Stimulated activated CD4-positive, alpha-beta T cell treated with anti-CD3 and anti-CD28 coated beads, TNF-alpha, amount 100 ng/mL, for 24 hours (primary cell): ENCODE results near the gene RBM24.

Experiments used
- DNase-seq, 3 experiments: peaks; one replicate each; pipeline ENCODE4 v3.0.0-alpha.2; 2020; ENCODE audit warnings: low read depth in 3 of 3

Gene RBM24

DNA sequence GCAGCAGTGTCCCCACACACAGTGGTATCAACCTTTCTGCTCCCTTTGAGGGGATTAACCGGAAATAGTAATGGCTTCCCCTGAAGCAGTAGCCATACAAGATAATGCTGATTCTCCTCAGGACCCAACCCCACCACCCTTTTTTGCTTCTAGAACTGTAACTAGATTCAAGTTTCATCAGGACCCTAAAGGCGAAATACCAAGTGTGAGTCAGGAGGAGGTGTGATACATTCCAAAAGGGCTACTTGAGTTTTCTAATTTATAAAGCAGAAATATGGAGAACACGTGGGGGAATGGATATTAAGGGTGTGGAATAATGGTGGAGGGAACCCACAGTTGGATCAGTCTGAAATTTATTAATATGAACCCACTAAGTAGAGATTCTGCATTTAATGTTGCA, 60.7 kb downstream of the RBM24 start:
- DNase-seq = no peak

- DNase-seq = no peak
Observed at GRCh38 chr6:17343215-17343614, 62.1 kb downstream of the RBM24 start.
